ENCODE data around the gene MACROD1. TPM values are rescaled to one million over a fixed set of nuclear protein-coding genes. Genes with fewer than 3 reads are reported as not detected.

MACROD1 gene
- total and polyA plus RNA-seq, 10 of the 15 experiments (the other 5 are each of a cell fraction or from before 2014, with no cell fraction given) = 1.2 to 22.7 (median 11.3) TPM; not detected in 1

Small RNA genes within 50 kb of the gene (small RNA-seq; reads per million reads assigned to genes)
- not detected for gene RNU6-45P

Other genes starting within 250 kb of the MACROD1 start
Only the 7 nearest of the 23 such genes appear.
- 173 and 183 TPM in 2 replicates for gene STIP1, start 20.1 kb upstream of the MACROD1 start, total RNA-seq (2014; rRNA removed)
- 167 and 186 TPM in 2 replicates for gene STIP1, start 20.1 kb upstream of the MACROD1 start, total RNA-seq (2014; rRNA removed; fragmentation: Illumina TruSeq; extraction: Trizol)
- 185 and 196 TPM in 2 replicates for gene STIP1, start 20.1 kb upstream of the MACROD1 start, total RNA-seq (2021)
- gene STIP1, start 20.1 kb upstream of the MACROD1 start, polyA plus RNA-seq (2011; rRNA removed) = 152 and 216 TPM in 2 replicates
- 205 and 213 TPM in 2 replicates for gene STIP1, start 20.1 kb upstream of the MACROD1 start, polyA plus RNA-seq (2014; fragmentation: Illumina TruSeq; extraction: Trizol)
- gene STIP1, start 20.1 kb upstream of the MACROD1 start, polyA plus RNA-seq (2014; fragmentation: Nextera tagmentation; extraction: Ambion mirVana) = 10 to 100 TPM; 25.2 to 31.5 TPM
- 176 and 193 TPM in 2 replicates for gene STIP1, start 20.1 kb upstream of the MACROD1 start, polyA plus RNA-seq (2014; rRNA removed)
- gene STIP1, start 20.1 kb upstream of the MACROD1 start, polyA plus RNA-seq (2016; fragmentation: Nextera tagmentation; extraction: Ambion mirVana) = 100 to 1,000 TPM; 274 to 291 TPM
- 122 and 145 TPM in 2 replicates for gene FERMT3, start 40.6 kb upstream of the MACROD1 start, total RNA-seq (2014; rRNA removed)
- 44.4 and 47.3 TPM in 2 replicates for gene FERMT3, start 40.6 kb upstream of the MACROD1 start, total RNA-seq (2014; rRNA removed; fragmentation: Illumina TruSeq; extraction: Trizol)
- 192 and 211 TPM in 2 replicates for gene FERMT3, start 40.6 kb upstream of the MACROD1 start, total RNA-seq (2021)
- 24.2 and 86.8 TPM in 2 replicates for gene FERMT3, start 40.6 kb upstream of the MACROD1 start, polyA plus RNA-seq (2011; rRNA removed)
- gene FERMT3, start 40.6 kb upstream of the MACROD1 start, polyA plus RNA-seq (2014; fragmentation: Illumina TruSeq; extraction: Trizol) = 6.8 and 49.0 TPM in 2 replicates
- gene FERMT3, start 40.6 kb upstream of the MACROD1 start, polyA plus RNA-seq (2014; fragmentation: Nextera tagmentation; extraction: Ambion mirVana) = 1 to 10 TPM; 2.0 to 9.2 TPM
- gene FERMT3, start 40.6 kb upstream of the MACROD1 start, polyA plus RNA-seq (2014; rRNA removed) = 141 and 191 TPM in 2 replicates
- gene FERMT3, start 40.6 kb upstream of the MACROD1 start, polyA plus RNA-seq (2016; fragmentation: Nextera tagmentation; extraction: Ambion mirVana) = 100 to 1,000 TPM; 198 to 207 TPM
- gene TRPT1, start 60.1 kb upstream of the MACROD1 start, total RNA-seq (2014; rRNA removed) = 39.0 and 43.1 TPM in 2 replicates
- 17.8 and 19.9 TPM in 2 replicates for gene TRPT1, start 60.1 kb upstream of the MACROD1 start, total RNA-seq (2014; rRNA removed; fragmentation: Illumina TruSeq; extraction: Trizol)
- gene TRPT1, start 60.1 kb upstream of the MACROD1 start, total RNA-seq (2021) = 37.7 and 39.2 TPM in 2 replicates
- gene TRPT1, start 60.1 kb upstream of the MACROD1 start, polyA plus RNA-seq (2011; rRNA removed) = 12.1 and 23.8 TPM in 2 replicates
- gene TRPT1, start 60.1 kb upstream of the MACROD1 start, polyA plus RNA-seq (2014; fragmentation: Illumina TruSeq; extraction: Trizol) = 13.0 and 14.3 TPM in 2 replicates
- gene TRPT1, start 60.1 kb upstream of the MACROD1 start, polyA plus RNA-seq (2014; fragmentation: Nextera tagmentation; extraction: Ambion mirVana) = 10 to 100 TPM in 1 of 2 experiments, 1 to 10 TPM in 1; 7.1 to 21.3 TPM
- 42.0 and 43.7 TPM in 2 replicates for gene TRPT1, start 60.1 kb upstream of the MACROD1 start, polyA plus RNA-seq (2014; rRNA removed)
- gene TRPT1, start 60.1 kb upstream of the MACROD1 start, polyA plus RNA-seq (2016; fragmentation: Nextera tagmentation; extraction: Ambion mirVana) = 10 to 100 TPM; 49.9 to 63.0 TPM
- 102 and 115 TPM in 2 replicates for gene NUDT22, start 60.2 kb upstream of the MACROD1 start, total RNA-seq (2014; rRNA removed)
- gene NUDT22, start 60.2 kb upstream of the MACROD1 start, total RNA-seq (2014; rRNA removed; fragmentation: Illumina TruSeq; extraction: Trizol) = 31.0 and 37.7 TPM in 2 replicates
- 87.7 and 91.0 TPM in 2 replicates for gene NUDT22, start 60.2 kb upstream of the MACROD1 start, total RNA-seq (2021)
- gene NUDT22, start 60.2 kb upstream of the MACROD1 start, polyA plus RNA-seq (2011; rRNA removed) = 21.2 and 38.5 TPM in 2 replicates
- gene NUDT22, start 60.2 kb upstream of the MACROD1 start, polyA plus RNA-seq (2014; fragmentation: Illumina TruSeq; extraction: Trizol) = 6.0 and 17.0 TPM in 2 replicates
- gene NUDT22, start 60.2 kb upstream of the MACROD1 start, polyA plus RNA-seq (2014; fragmentation: Nextera tagmentation; extraction: Ambion mirVana) = 10 to 100 TPM in 1 of 2 experiments, 1 to 10 TPM in 1; 6.7 to 20.9 TPM
- 94.4 and 118 TPM in 2 replicates for gene NUDT22, start 60.2 kb upstream of the MACROD1 start, polyA plus RNA-seq (2014; rRNA removed)
- gene NUDT22, start 60.2 kb upstream of the MACROD1 start, polyA plus RNA-seq (2016; fragmentation: Nextera tagmentation; extraction: Ambion mirVana) = 10 to 100 TPM; 95.8 to 99.2 TPM
- 19.8 and 26.1 TPM in 2 replicates for gene DNAJC4, start 64.4 kb upstream of the MACROD1 start, total RNA-seq (2014; rRNA removed)
- 19.3 and 22.5 TPM in 2 replicates for gene DNAJC4, start 64.4 kb upstream of the MACROD1 start, total RNA-seq (2014; rRNA removed; fragmentation: Illumina TruSeq; extraction: Trizol)
- gene DNAJC4, start 64.4 kb upstream of the MACROD1 start, total RNA-seq (2021) = 33.7 and 36.4 TPM in 2 replicates
- 22.4 and 33.9 TPM in 2 replicates for gene DNAJC4, start 64.4 kb upstream of the MACROD1 start, polyA plus RNA-seq (2011; rRNA removed)
- 12.0 and 27.8 TPM in 2 replicates for gene DNAJC4, start 64.4 kb upstream of the MACROD1 start, polyA plus RNA-seq (2014; fragmentation: Illumina TruSeq; extraction: Trizol)
- 1 to 10 TPM; 3.7 to 9.7 TPM for gene DNAJC4, start 64.4 kb upstream of the MACROD1 start, polyA plus RNA-seq (2014; fragmentation: Nextera tagmentation; extraction: Ambion mirVana)
- gene DNAJC4, start 64.4 kb upstream of the MACROD1 start, polyA plus RNA-seq (2014; rRNA removed) = 64.9 and 70.6 TPM in 2 replicates
- 10 to 100 TPM; 32.4 to 35.0 TPM for gene DNAJC4, start 64.4 kb upstream of the MACROD1 start, polyA plus RNA-seq (2016; fragmentation: Nextera tagmentation; extraction: Ambion mirVana)
- gene VEGFB, start 68.5 kb upstream of the MACROD1 start, total RNA-seq (2014; rRNA removed) = 23.3 and 25.4 TPM in 2 replicates
- 16.3 and 17.5 TPM in 2 replicates for gene VEGFB, start 68.5 kb upstream of the MACROD1 start, total RNA-seq (2014; rRNA removed; fragmentation: Illumina TruSeq; extraction: Trizol)
- 75.8 and 81.7 TPM in 2 replicates for gene VEGFB, start 68.5 kb upstream of the MACROD1 start, total RNA-seq (2021)
- gene VEGFB, start 68.5 kb upstream of the MACROD1 start, polyA plus RNA-seq (2011; rRNA removed) = 8.4 and 11.1 TPM in 2 replicates
- 17.0 and 24.2 TPM in 2 replicates for gene VEGFB, start 68.5 kb upstream of the MACROD1 start, polyA plus RNA-seq (2014; fragmentation: Illumina TruSeq; extraction: Trizol)
- 10 to 100 TPM in 1 of 2 experiments, 1 to 10 TPM in 1; 7.0 to 28.1 TPM for gene VEGFB, start 68.5 kb upstream of the MACROD1 start, polyA plus RNA-seq (2014; fragmentation: Nextera tagmentation; extraction: Ambion mirVana)
- gene VEGFB, start 68.5 kb upstream of the MACROD1 start, polyA plus RNA-seq (2014; rRNA removed) = 32.8 and 46.0 TPM in 2 replicates
- 10 to 100 TPM; 12.4 to 12.7 TPM for gene VEGFB, start 68.5 kb upstream of the MACROD1 start, polyA plus RNA-seq (2016; fragmentation: Nextera tagmentation; extraction: Ambion mirVana)
- 47.8 and 62.4 TPM in 2 replicates for gene FKBP2, start 75.0 kb upstream of the MACROD1 start, total RNA-seq (2014; rRNA removed)
- 39.1 and 41.5 TPM in 2 replicates for gene FKBP2, start 75.0 kb upstream of the MACROD1 start, total RNA-seq (2014; rRNA removed; fragmentation: Illumina TruSeq; extraction: Trizol)
- 31.6 and 37.1 TPM in 2 replicates for gene FKBP2, start 75.0 kb upstream of the MACROD1 start, total RNA-seq (2021)
- gene FKBP2, start 75.0 kb upstream of the MACROD1 start, polyA plus RNA-seq (2011; rRNA removed) = 10.7 and 25.5 TPM in 2 replicates
- gene FKBP2, start 75.0 kb upstream of the MACROD1 start, polyA plus RNA-seq (2014; fragmentation: Illumina TruSeq; extraction: Trizol) = 7.5 and 37.5 TPM in 2 replicates
- gene FKBP2, start 75.0 kb upstream of the MACROD1 start, polyA plus RNA-seq (2014; fragmentation: Nextera tagmentation; extraction: Ambion mirVana) = 10 to 100 TPM in 1 of 2 experiments, 1 to 10 TPM in 1; 1.8 to 26.8 TPM
- gene FKBP2, start 75.0 kb upstream of the MACROD1 start, polyA plus RNA-seq (2014; rRNA removed) = 58.6 and 61.9 TPM in 2 replicates
- gene FKBP2, start 75.0 kb upstream of the MACROD1 start, polyA plus RNA-seq (2016; fragmentation: Nextera tagmentation; extraction: Ambion mirVana) = 10 to 100 TPM; 95.0 to 99.7 TPM

Data from GM12878 (cell line).